ENCODE measurements around the gene KCNG2.

- TF ChIP-seq ATF3 (IDR thresholded peaks at IDR 0.05): no peak
- no peak for TF ChIP-seq CTCF (IDR thresholded peaks at IDR 0.05; ENCODE audit: low read depth, low read length, missing input control)
- TF ChIP-seq REST (IDR thresholded peaks at IDR 0.05): no peak
- TF ChIP-seq TAF1 (conservative IDR thresholded peaks at IDR 0.05): no peak
- TF ChIP-seq YY1 (IDR thresholded peaks at IDR 0.05): no peak
- no peak for TF ChIP-seq MAX (IDR thresholded peaks at IDR 0.05)
- TF ChIP-seq GABPA (IDR thresholded peaks at IDR 0.05 in 1 of 2, conservative IDR thresholded peaks at IDR 0.05 in 1 of 2): no peak
- no peak for TF ChIP-seq JUND (IDR thresholded peaks at IDR 0.05)
These were observed 127.3 kb downstream of the KCNG2 start for GRCh38 chr18:79924814-79925731.

Measured in liver (tissue), 3 donors.